Measurements from ENCODE around the gene BEX4. TPM values are rescaled to one million over a fixed set of nuclear protein-coding genes. Genes with fewer than 3 reads are reported as not detected.

BEX4 gene
- total and polyA plus RNA-seq, 2 donors (not counting 3 experiments of a cell fraction or from before 2014, with no cell fraction given), result 17.8 to 30.3 TPM

DNA sequence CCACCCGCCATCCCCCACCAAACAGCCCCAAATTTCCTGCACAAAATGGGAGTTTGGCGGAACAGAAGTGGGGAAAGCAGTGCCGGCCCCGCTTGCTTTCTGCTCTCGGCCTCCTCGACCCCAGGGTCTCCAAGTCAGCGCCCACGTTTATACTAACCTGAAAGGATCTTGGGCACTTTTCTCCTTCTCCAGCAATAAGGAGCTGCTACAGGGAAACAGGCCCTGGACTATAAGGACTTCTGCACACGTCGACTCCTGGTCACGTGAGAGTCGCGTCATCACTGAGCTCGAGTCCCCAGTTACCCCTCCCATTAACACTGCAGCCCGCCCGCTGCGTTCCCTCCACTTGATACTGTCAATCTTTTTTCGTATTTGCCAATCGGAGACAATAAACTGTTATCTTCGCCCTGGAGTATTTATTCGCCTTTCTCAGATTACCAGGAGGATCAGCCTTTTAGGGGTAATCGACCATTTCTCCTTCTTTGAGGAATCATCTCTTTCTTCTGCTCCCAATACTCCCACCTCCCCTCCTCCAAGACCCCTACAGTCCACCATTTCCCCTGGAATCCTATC lies 40.1 kb downstream of the BEX4 start, which contains the start of gene TCEAL8:
Gene TCEAL8 (minus strand): TSS at position 235 of the 573 bp plus-strand sequence. CDS start 1,176 bp downstream, outside the sequence.
- H3K4me2 ChIP-seq (ENCODE audit: insufficient read depth, low read length), result peak within 1 kb of the TSS; percentile 92
- ChIA-PET CTCF (interaction anchor here (0.9 to 3.0 kb wide), 3 partner anchors 44 to 209 kb away, joined by 4 to 27 read pairs (median 7); partner anchors contain the start of gene TCEAL9), POLR2A (no interaction called here)
- peak; percentile 87 for FAIRE-seq
- TF ChIP-seq MAX (IDR thresholded peaks at IDR 0.05; ENCODE audit: insufficient read depth, insufficient read length) (peak; percentile 41), MYC (IDR thresholded peaks at IDR 0.05; ENCODE audit: low read depth, low read length) (no peak), POLR2A (IDR thresholded peaks at IDR 0.05; ENCODE audit: low read depth, low read length) (peak; percentile 45), POLR2AphosphoS5 (IDR thresholded peaks at IDR 0.05; ENCODE audit: insufficient read depth, low read depth, low read length) (peak; percentile 32)
- TF ChIP-seq, protein P1, sequence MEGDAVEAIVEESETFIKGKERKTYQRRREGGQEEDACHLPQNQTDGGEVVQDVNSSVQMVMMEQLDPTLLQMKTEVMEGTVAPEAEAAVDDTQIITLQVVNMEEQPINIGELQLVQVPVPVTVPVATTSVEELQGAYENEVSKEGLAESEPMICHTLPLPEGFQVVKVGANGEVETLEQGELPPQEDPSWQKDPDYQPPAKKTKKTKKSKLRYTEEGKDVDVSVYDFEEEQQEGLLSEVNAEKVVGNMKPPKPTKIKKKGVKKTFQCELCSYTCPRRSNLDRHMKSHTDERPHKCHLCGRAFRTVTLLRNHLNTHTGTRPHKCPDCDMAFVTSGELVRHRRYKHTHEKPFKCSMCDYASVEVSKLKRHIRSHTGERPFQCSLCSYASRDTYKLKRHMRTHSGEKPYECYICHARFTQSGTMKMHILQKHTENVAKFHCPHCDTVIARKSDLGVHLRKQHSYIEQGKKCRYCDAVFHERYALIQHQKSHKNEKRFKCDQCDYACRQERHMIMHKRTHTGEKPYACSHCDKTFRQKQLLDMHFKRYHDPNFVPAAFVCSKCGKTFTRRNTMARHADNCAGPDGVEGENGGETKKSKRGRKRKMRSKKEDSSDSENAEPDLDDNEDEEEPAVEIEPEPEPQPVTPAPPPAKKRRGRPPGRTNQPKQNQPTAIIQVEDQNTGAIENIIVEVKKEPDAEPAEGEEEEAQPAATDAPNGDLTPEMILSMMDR (IDR thresholded peaks at IDR 0.05; ENCODE audit: extremely low read depth in 1 of 2, insufficient read depth in 1 of 2, low read depth in 1 of 2, low read length in 2 of 2), result no peak
- dilution Hi-C loops (cut with MboI; ENCODE audit: extremely low pct_ligation_motif_present, low sequenced_read_pairs), result no loop called here
- peak within 1 kb of the TSS; percentile 88 for H3K9ac ChIP-seq (replicated peaks; ENCODE audit: extremely low read depth, insufficient read depth, low read length)
- H3K27me3 ChIP-seq (ENCODE audit: control insufficient read depth in 2 of 2, insufficient read depth in 2 of 2, low read length in 2 of 2), result peaks cover 0 to 4% of the 10 kb centered on the region in 2 experiments
- H3K9me1 ChIP-seq (replicated peaks; ENCODE audit: control insufficient read depth, extremely low read depth, insufficient read depth, low read length), result no peaks in the 10 kb centered on the region
- peaks cover 12% of the 10 kb centered on the region for H3K4me1 ChIP-seq (ENCODE audit: control insufficient read depth, extremely low read depth, insufficient read depth, low read length)
- no peaks in the 10 kb centered on the region for H3K9me3 ChIP-seq (replicated peaks; ENCODE audit: control insufficient read depth, insufficient read depth, low read length)
- intact Hi-C loops (cut with micrococcal nuclease), result loop anchor here (1.0 to 2.0 kb wide), 2 partner anchors 40 to 210 kb away; partner anchors contain the start of gene BEX4
- no peaks in the 10 kb centered on the region for H3K36me3 ChIP-seq (ENCODE audit: control insufficient read depth in 2 of 2, extremely low read depth in 1 of 2, insufficient read depth in 2 of 2, low read length in 2 of 2)
- DNase-seq (ENCODE audit: low read depth, low spot score), result peak; percentile 77
- H2AFZ ChIP-seq (ENCODE audit: low read depth, low read length), result peak within 1 kb of the TSS; percentile 90
- H4K20me1 ChIP-seq (replicated peaks; ENCODE audit: control insufficient read depth, extremely low read depth, insufficient read depth, low read length), result no peaks in the 10 kb centered on the region
- BruUV-seq (replicated peaks), result no TSS peak
- H3K4me3 ChIP-seq (replicated peaks in 1 of 3; ENCODE audit: insufficient read depth in 1 of 3, low read depth in 1 of 3, low read length in 3 of 3), result peak within 1 kb of the TSS; percentile 72 to 91 (median 76)
- peaks cover 15% of the 10 kb centered on the region for H3K79me2 ChIP-seq (ENCODE audit: control insufficient read depth, insufficient read depth, low read length)
- peak within 1 kb of the TSS; percentile 70 for H3K27ac ChIP-seq (ENCODE audit: insufficient read depth, low read depth, low read length)

All from endothelial cell of umbilical vein (primary cell).